ENCODE results near the gene C22orf23. TPM values are rescaled to one million over a fixed set of nuclear protein-coding genes. Genes with fewer than 3 reads are reported as not detected.

The C22orf23 gene
- polyA plus RNA-seq, 1 donor (not counting 4 experiments of a cell fraction or from before 2014, with no cell fraction given) = not detected

DNA sequence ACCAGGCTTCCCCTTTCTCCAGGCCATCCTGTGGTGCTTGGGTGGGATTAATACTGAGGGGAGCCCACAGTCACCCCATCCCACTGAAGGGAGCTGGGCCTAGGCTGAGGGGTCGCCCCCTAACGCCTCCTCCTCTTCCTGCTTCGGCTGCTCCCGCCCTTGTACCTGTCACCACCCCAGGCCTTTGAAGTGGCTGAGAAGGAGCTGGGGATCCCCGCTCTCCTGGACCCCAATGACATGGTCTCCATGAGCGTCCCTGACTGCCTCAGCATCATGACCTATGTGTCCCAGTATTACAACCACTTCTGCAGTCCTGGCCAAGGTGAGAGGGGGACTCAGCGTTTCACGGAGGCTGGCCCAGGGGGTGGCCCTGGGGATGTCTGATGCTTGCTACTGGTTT lies 41.2 kb downstream of the C22orf23 start:
- Histone ChIP-seq H3K9me3 (ENCODE audit: control insufficient read depth, low read depth, low read length) (no peaks in the 10 kb centered on the region), H3K79me2 (ENCODE audit: control insufficient read depth, insufficient read depth, low read length) (peaks cover 82% of the 10 kb centered on the region), H3K9ac (ENCODE audit: control insufficient read depth, extremely low read depth, insufficient read depth, low read length) (no peak overlapping the region), H2AFZ (ENCODE audit: control insufficient read depth, low read length) (no peak overlapping the region), H3K27me3 (ENCODE audit: control insufficient read depth, extremely low read depth, insufficient read depth, low read length) (no peaks in the 10 kb centered on the region), H4K20me1 (ENCODE audit: control insufficient read depth, extremely low read depth, insufficient read depth, low read length) (peaks cover 19% of the 10 kb centered on the region), H3K4me1 (ENCODE audit: control insufficient read depth, extremely low read depth, insufficient read depth, low read length) (peaks cover 38% of the 10 kb centered on the region), H3K4me3 (ENCODE audit: control insufficient read depth in 2 of 3, extremely low read depth in 1 of 3, insufficient read depth in 2 of 3, low read depth in 1 of 3, low read length in 3 of 3) (no peak overlapping the region), H3K9me1 (ENCODE audit: control insufficient read depth, extremely low read depth, insufficient read depth, low read length) (peaks cover 3% of the 10 kb centered on the region), H3K27ac (ENCODE audit: control insufficient read depth, insufficient read depth, low read length) (no peak overlapping the region), H3K36me3 (ENCODE audit: control insufficient read depth in 2 of 2, extremely low read depth in 1 of 2, insufficient read depth in 2 of 2, low read length in 2 of 2) (peaks cover 53 to 64% of the 10 kb centered on the region in 2 experiments), H3K4me2 (ENCODE audit: control insufficient read depth, extremely low read depth, insufficient read depth, low read depth, low read length) (no peak overlapping the region)
- FAIRE-seq (no peak), DNase-seq (ENCODE audit: low read depth, low spot score) (no peak)
- dilution Hi-C loops (cut with MboI; ENCODE audit: extremely low pct_ligation_motif_present, low sequenced_read_pairs) = no loop called here
- TF ChIP-seq EZH2 (IDR thresholded peaks at IDR 0.05; ENCODE audit: low read length) = no peak

DNA sequence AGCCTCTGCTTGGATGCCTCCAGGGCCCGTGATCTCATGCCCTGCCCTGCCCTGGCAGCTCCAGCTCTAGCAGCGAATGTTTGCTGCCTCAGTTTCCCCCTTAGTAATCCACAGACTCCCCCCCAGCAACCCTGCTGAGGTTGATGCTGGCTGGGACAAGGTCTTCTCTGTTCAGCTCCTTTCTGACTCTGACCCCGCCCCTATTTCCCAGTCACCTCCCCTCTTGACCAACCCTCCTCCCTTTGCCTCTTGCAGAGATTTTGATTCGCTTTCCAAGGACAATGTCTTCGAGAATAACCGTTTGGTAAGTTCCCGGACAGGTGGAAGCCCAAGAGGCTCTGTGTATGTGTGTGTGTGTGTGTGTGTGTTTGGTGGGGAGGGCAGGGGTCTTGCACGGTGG lies 41.7 kb downstream of the C22orf23 start:
- Histone ChIP-seq H3K9me3 (ENCODE audit: control insufficient read depth, low read depth, low read length) (no peaks in the 10 kb centered on the region), H3K4me2 (ENCODE audit: control insufficient read depth, extremely low read depth, insufficient read depth, low read depth, low read length) (no peak overlapping the region), H3K27me3 (ENCODE audit: control insufficient read depth, extremely low read depth, insufficient read depth, low read length) (no peaks in the 10 kb centered on the region), H3K4me1 (ENCODE audit: control insufficient read depth, extremely low read depth, insufficient read depth, low read length) (peaks cover 38% of the 10 kb centered on the region), H3K4me3 (ENCODE audit: control insufficient read depth in 2 of 3, extremely low read depth in 1 of 3, insufficient read depth in 2 of 3, low read depth in 1 of 3, low read length in 3 of 3) (no peak overlapping the region), H3K9ac (ENCODE audit: control insufficient read depth, extremely low read depth, insufficient read depth, low read length) (no peak overlapping the region), H2AFZ (ENCODE audit: control insufficient read depth, low read length) (no peak overlapping the region), H4K20me1 (ENCODE audit: control insufficient read depth, extremely low read depth, insufficient read depth, low read length) (peaks cover 18% of the 10 kb centered on the region), H3K27ac (ENCODE audit: control insufficient read depth, insufficient read depth, low read length) (no peak overlapping the region), H3K79me2 (ENCODE audit: control insufficient read depth, insufficient read depth, low read length) (peaks cover 83% of the 10 kb centered on the region), H3K36me3 (ENCODE audit: control insufficient read depth in 2 of 2, extremely low read depth in 1 of 2, insufficient read depth in 2 of 2, low read length in 2 of 2) (peaks cover 53 to 62% of the 10 kb centered on the region in 2 experiments), H3K9me1 (ENCODE audit: control insufficient read depth, extremely low read depth, insufficient read depth, low read length) (peaks cover 3% of the 10 kb centered on the region)
- TF ChIP-seq, protein P1, sequence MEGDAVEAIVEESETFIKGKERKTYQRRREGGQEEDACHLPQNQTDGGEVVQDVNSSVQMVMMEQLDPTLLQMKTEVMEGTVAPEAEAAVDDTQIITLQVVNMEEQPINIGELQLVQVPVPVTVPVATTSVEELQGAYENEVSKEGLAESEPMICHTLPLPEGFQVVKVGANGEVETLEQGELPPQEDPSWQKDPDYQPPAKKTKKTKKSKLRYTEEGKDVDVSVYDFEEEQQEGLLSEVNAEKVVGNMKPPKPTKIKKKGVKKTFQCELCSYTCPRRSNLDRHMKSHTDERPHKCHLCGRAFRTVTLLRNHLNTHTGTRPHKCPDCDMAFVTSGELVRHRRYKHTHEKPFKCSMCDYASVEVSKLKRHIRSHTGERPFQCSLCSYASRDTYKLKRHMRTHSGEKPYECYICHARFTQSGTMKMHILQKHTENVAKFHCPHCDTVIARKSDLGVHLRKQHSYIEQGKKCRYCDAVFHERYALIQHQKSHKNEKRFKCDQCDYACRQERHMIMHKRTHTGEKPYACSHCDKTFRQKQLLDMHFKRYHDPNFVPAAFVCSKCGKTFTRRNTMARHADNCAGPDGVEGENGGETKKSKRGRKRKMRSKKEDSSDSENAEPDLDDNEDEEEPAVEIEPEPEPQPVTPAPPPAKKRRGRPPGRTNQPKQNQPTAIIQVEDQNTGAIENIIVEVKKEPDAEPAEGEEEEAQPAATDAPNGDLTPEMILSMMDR (optimal IDR thresholded peaks at IDR 0.05 in 1 of 3, IDR thresholded peaks at IDR 0.05 in 1 of 3, conservative IDR thresholded peaks at IDR 0.05 in 1 of 3; ENCODE audit: extremely low read depth in 1 of 3, insufficient read depth in 2 of 3, low read length in 3 of 3) = no peak
- no peak for TF ChIP-seq EZH2 (IDR thresholded peaks at IDR 0.05; ENCODE audit: low read length)
- DNase-seq (ENCODE audit: low read depth, low spot score) = no peak
- dilution Hi-C loops (cut with MboI; ENCODE audit: extremely low pct_ligation_motif_present, low sequenced_read_pairs) = no loop called here
- FAIRE-seq = no peak
